IMR-90 (cell line): ENCODE data around the gene CSNK1G2. TPM values are rescaled to one million over a fixed set of nuclear protein-coding genes. Genes with fewer than 3 reads are reported as not detected.

Experiments used
- ATAC-seq: fragments of 200-7000 bp; cut with Tn5 transposase; 2 replicates; pipeline ENCODE4 v1.9.1; 2020; ENCODE audit warnings: low read depth, mild to moderate bottlenecking, moderate library complexity
- BruUV-seq: library from RNA; stranded (reverse); fragments of 400-500 nt; replicated peaks from 2 replicates; lab custom pipeline; 2021; lab: Mats Ljungman, UMichigan
- CTCF ChIA-PET: fragments of 300-600 bp; formaldehyde crosslinking; extraction: SDS; loops from one replicate; lab custom pipeline; 2021; ENCODE audit warnings: antibody characterized with exemption; lab: Yijun Ruan, JAX
- POLR2A ChIA-PET: fragments of 300-600 bp; sonication (Branson Sonifier 250); formaldehyde crosslinking; loops from one replicate; lab custom pipeline; 2022; ENCODE audit warnings: antibody characterized with exemption; ENCODE audit not compliant: unreplicated experiment; lab: Charles Lee
- DNase-seq: peaks from one replicate; pipeline ENCODE4 v3.0.0; 2013
- H2AFZ ChIP-seq: replicated peaks from 2 replicates; pipeline ENCODE3; 2013; ENCODE audit warnings: low read length, mild to moderate bottlenecking; ENCODE audit not compliant: poor library complexity
- H2AK5ac ChIP-seq: 2 replicates; pipeline ENCODE4 v1.6.1; 2013; ENCODE audit warnings: low read depth, low read length, inconsistent platforms
- H2AK9ac ChIP-seq: replicated peaks from 2 replicates; pipeline ENCODE3; 2013; ENCODE audit warnings: mild to moderate bottlenecking, low read depth, low read length, moderate library complexity; ENCODE audit not compliant: poor library complexity
- H2BK120ac ChIP-seq: 2 replicates; pipeline ENCODE4 v1.6.1; 2013; ENCODE audit warnings: low read depth, low read length, inconsistent platforms
- H2BK15ac ChIP-seq: 3 replicates; pipeline ENCODE4 v1.6.1; 2013; ENCODE audit warnings: low read depth, low read length, inconsistent platforms
- H2BK20ac ChIP-seq: 2 replicates; pipeline ENCODE4 v1.6.1; 2013; ENCODE audit warnings: low read depth, mild to moderate bottlenecking, inconsistent platforms, low read length, moderate library complexity
- H2BK5ac ChIP-seq: 2 replicates; pipeline ENCODE4 v1.6.1; 2013; ENCODE audit warnings: mild to moderate bottlenecking, low read depth, low read length, inconsistent platforms; ENCODE audit not compliant: poor library complexity, severe bottlenecking
- H3K14ac ChIP-seq: replicated peaks from 2 replicates; pipeline ENCODE4 v1.6.1; 2013; ENCODE audit warnings: low read depth, low read length, inconsistent platforms
- H3K18ac ChIP-seq: 2 replicates; pipeline ENCODE4 v1.6.1; 2013; ENCODE audit warnings: low read depth, low read length, control low read depth
- H3K23ac ChIP-seq: 2 replicates; pipeline ENCODE4 v1.6.1; 2013; ENCODE audit warnings: low read depth, low read length, inconsistent platforms
- H3K27ac ChIP-seq: 2 replicates; pipeline ENCODE4 v1.5.1; 2013; ENCODE audit warnings: mild to moderate bottlenecking, control low read depth, low read length; ENCODE audit not compliant: insufficient read depth
- H3K27me3 ChIP-seq: 2 replicates; pipeline ENCODE4 v1.6.1; 2013; ENCODE audit warnings: low read length; ENCODE audit not compliant: control insufficient read depth, insufficient read depth
- H3K36me3 ChIP-seq: 2 replicates; pipeline ENCODE4 v1.6.1; 2013; ENCODE audit warnings: low read length, mixed read lengths; ENCODE audit not compliant: control insufficient read depth, insufficient read depth
- H3K4ac ChIP-seq: 2 replicates; pipeline ENCODE4 v1.6.1; 2013; ENCODE audit warnings: low read depth, low read length, inconsistent platforms
- H3K4me1 ChIP-seq: 2 replicates; pipeline ENCODE4 v1.6.1; 2013; ENCODE audit warnings: low read length, mixed read lengths; ENCODE audit not compliant: control insufficient read depth, insufficient read depth
- H3K4me2 ChIP-seq: 2 replicates; pipeline ENCODE4 v1.6.1; 2013; ENCODE audit warnings: low read depth, mild to moderate bottlenecking, control low read depth, low read length, moderate library complexity
- H3K4me3 ChIP-seq: 2 replicates; pipeline ENCODE4 v1.5.1; 2013; ENCODE audit warnings: low read depth, mild to moderate bottlenecking, control low read depth, low read length, moderate library complexity; ENCODE audit not compliant: insufficient read depth
- H3K56ac ChIP-seq: 2 replicates; pipeline ENCODE4 v1.6.1; 2013; ENCODE audit warnings: low read length, inconsistent platforms; ENCODE audit not compliant: insufficient read depth; ENCODE audit errors: extremely low read depth
- H3K79me1 ChIP-seq, 2 experiments: 2 replicates each; pipeline ENCODE4 v1.6.1; 2013; ENCODE audit warnings: low read length in 2 of 2, inconsistent platforms in 1 of 2, low read depth in 1 of 2
- H3K9ac ChIP-seq: 2 replicates; pipeline ENCODE4 v1.6.1; 2013; ENCODE audit warnings: low read depth, low read length, control low read depth
- H3K9me1 ChIP-seq: 2 replicates; pipeline ENCODE4 v1.6.1; 2013; ENCODE audit warnings: low read length, inconsistent platforms; ENCODE audit not compliant: insufficient read depth
- H3K9me3 ChIP-seq: 2 replicates; pipeline ENCODE4 v1.6.1; 2013; ENCODE audit warnings: low read length; ENCODE audit not compliant: control insufficient read depth, insufficient read depth
- H4K20me1 ChIP-seq: 2 replicates; pipeline ENCODE4 v1.6.1; 2013; ENCODE audit warnings: low read length, inconsistent platforms; ENCODE audit not compliant: insufficient read depth
- H4K5ac ChIP-seq: 2 replicates; pipeline ENCODE4 v1.6.1; 2013; ENCODE audit warnings: mild to moderate bottlenecking, low read depth, low read length, control low read depth
- H4K8ac ChIP-seq, 2 experiments: 2 replicates each; pipeline ENCODE4 v1.6.1; 2013; ENCODE audit warnings: low read depth in 2 of 2, low read length in 2 of 2, control low read depth in 1 of 2, inconsistent platforms in 1 of 2
- H4K91ac ChIP-seq: 2 replicates; pipeline ENCODE4 v1.6.1; 2013; ENCODE audit warnings: low read depth, low read length, inconsistent platforms; ENCODE audit not compliant: insufficient read depth
- CHD1 ChIP-seq: IDR thresholded peaks from 2 replicates; pipeline ENCODE4 v1.6.1; 2012; ENCODE audit warnings: low read depth, low read length, improper control_type of control experiment
- MXI1 ChIP-seq: IDR thresholded peaks from 2 replicates; pipeline ENCODE4 v1.6.1; 2012; ENCODE audit warnings: low read depth, mild to moderate bottlenecking, low read length, moderate library complexity, borderline replicate concordance
- NFE2L2 ChIP-seq: fragments of 150-350 bp; IDR thresholded peaks from 2 replicates; pipeline ENCODE4 v1.6.1; 2016; ENCODE audit warnings: low read depth, mild to moderate bottlenecking, low read length
- RAD21 ChIP-seq: IDR thresholded peaks from 2 replicates; pipeline ENCODE4 v1.6.1; 2012; ENCODE audit warnings: low read length, improper control_type of control experiment
- WGBS, 2 experiments: methylation state at CpG; one replicate each; pipeline versions ENCODE4 v1.1.5 to v1.1.7; 2013; ENCODE audit warnings: missing lambda C conversion rate in 2 of 2; ENCODE audit not compliant: insufficient read length in 1 of 2; ENCODE audit errors: extremely low coverage in 2 of 2; 5-methylcytosine and 5-hydroxymethylcytosine counted together
- dilution Hi-C: fragments of 300-500 bp; cut with HindIII; formaldehyde crosslinking; loops from one replicate; pipeline ENCODE4 v1.14.3; 2018; ENCODE audit warnings: low sequenced_read_pairs; ENCODE audit not compliant: unreplicated experiment
- in situ Hi-C: fragments of 300-500 bp; cut with MboI; formaldehyde crosslinking; loops from 3 replicates; pipeline ENCODE4 v1.14.3; 2019; ENCODE audit warnings: low sequenced_read_pairs, inconsistent platforms, mixed read lengths
- intact Hi-C: fragments of 100-400 bp; cut with micrococcal nuclease; formaldehyde crosslinking; loops from 2 replicates; pipeline ENCODE4 v1.10.0; 2022
- polyA plus RNA-seq, 3 experiments: library from polyadenylated mRNA; depleted of rRNA; stranded (reverse); fragments of >200 nt; gene quantifications; 2 replicates each; pipeline ENCODE4 v1.2.3, GENCODE V29; 2012; ENCODE audit warnings: low replicate concordance in 1 of 3
- total RNA-seq: library from RNA; depleted of rRNA; stranded (reverse); fragments of >200 nt; gene quantifications from 2 replicates; pipeline ENCODE4 v1.2.3, GENCODE V29; 2012

The CSNK1G2 gene
- total and polyA plus RNA-seq, 2 of the 4 experiments (the other 2 are of a cell fraction): 38.0 to 96.3 TPM

DNA sequence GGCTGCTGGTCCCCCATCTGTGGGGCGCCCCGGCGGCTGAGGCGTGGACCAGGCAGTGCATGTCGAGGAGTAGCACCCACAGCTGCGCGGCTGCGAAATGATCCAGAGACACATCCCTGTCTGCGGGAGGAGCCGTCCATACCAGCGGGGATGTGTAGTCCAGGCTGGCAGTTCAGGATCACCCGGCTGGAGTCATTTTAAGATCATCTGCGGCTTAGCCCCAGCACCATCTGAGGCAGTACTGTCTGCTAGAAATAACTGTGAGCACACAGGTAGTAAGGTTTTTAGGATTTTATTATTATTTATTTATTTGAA lies 32.7 kb upstream of the CSNK1G2 start:
- no peak for ATAC-seq
- TF ChIP-seq CHD1 (no peak), NFE2L2 (no peak), RAD21 (no peak), MXI1 (no peak)
- Histone ChIP-seq H3K4me2 (no peak overlapping the region), H3K79me1 (peaks cover 17 to 64% of the 10 kb centered on the region in 2 experiments), H3K27ac (no peak overlapping the region), H3K9me3 (no peaks in the 10 kb centered on the region), H3K9me1 (peaks cover 13% of the 10 kb centered on the region; the same call in 1 of the 2 replicates), H4K5ac (no peak overlapping the region), H4K91ac (no peak overlapping the region), H2AFZ (no peak overlapping the region), H3K4me1 (peaks cover 10% of the 10 kb centered on the region), H3K4ac (no peak overlapping the region), H3K9ac (no peak overlapping the region), H2BK20ac (no peak overlapping the region), H3K18ac (no peak overlapping the region), H3K23ac (no peak overlapping the region), H3K36me3 (peaks cover 9% of the 10 kb centered on the region; the same call in 1 of the 2 replicates), H4K8ac (no peak overlapping the region), H2BK120ac (no peak overlapping the region), H2AK9ac (no peak overlapping the region), H3K56ac (no peak overlapping the region), H3K27me3 (no peaks in the 10 kb centered on the region), H3K14ac (no peak overlapping the region), H2BK5ac (no peak overlapping the region), H2BK15ac (no peak overlapping the region), H4K20me1 (peaks cover 46% of the 10 kb centered on the region), H3K4me3 (no peak overlapping the region), H2AK5ac (no peak overlapping the region)
- DNase-seq: no peak
- POLR2A ChIA-PET: no interaction called here
- dilution Hi-C loops (no loop called here), in situ Hi-C loops (no loop called here), intact Hi-C loops (no loop called here)
- CTCF ChIA-PET: no interaction called here
- WGBS, 2 experiments: 93% methylated on average over 12 of the region's 13 CpGs; no CpG with 5 or more reads in 1 of the 2 experiments
- BruUV-seq: no TSS peak
